ENCODE data around the gene PCNT.

- TF ChIP-seq, protein P1, sequence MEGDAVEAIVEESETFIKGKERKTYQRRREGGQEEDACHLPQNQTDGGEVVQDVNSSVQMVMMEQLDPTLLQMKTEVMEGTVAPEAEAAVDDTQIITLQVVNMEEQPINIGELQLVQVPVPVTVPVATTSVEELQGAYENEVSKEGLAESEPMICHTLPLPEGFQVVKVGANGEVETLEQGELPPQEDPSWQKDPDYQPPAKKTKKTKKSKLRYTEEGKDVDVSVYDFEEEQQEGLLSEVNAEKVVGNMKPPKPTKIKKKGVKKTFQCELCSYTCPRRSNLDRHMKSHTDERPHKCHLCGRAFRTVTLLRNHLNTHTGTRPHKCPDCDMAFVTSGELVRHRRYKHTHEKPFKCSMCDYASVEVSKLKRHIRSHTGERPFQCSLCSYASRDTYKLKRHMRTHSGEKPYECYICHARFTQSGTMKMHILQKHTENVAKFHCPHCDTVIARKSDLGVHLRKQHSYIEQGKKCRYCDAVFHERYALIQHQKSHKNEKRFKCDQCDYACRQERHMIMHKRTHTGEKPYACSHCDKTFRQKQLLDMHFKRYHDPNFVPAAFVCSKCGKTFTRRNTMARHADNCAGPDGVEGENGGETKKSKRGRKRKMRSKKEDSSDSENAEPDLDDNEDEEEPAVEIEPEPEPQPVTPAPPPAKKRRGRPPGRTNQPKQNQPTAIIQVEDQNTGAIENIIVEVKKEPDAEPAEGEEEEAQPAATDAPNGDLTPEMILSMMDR (conservative IDR thresholded peaks at IDR 0.05; ENCODE audit: low read depth, low read length) = no peak
- TF ChIP-seq POLR2A (IDR thresholded peaks at IDR 0.05; ENCODE audit: low read depth, low read length) (no peak), CEBPB (IDR thresholded peaks at IDR 0.05; ENCODE audit: low read depth, low read length) (no peak), SMC3 (IDR thresholded peaks at IDR 0.05; ENCODE audit: low read depth, low read length) (no peak), CHD1 (IDR thresholded peaks at IDR 0.05; ENCODE audit: low read depth, low read length) (no peak), MAFK (IDR thresholded peaks at IDR 0.05; ENCODE audit: low read depth, low read length) (no peak), RAD21 (IDR thresholded peaks at IDR 0.05; ENCODE audit: low read length) (no peak), MAZ (IDR thresholded peaks at IDR 0.05; ENCODE audit: borderline replicate concordance, low read depth, low read length) (no peak), ELK1 (IDR thresholded peaks at IDR 0.05; ENCODE audit: borderline replicate concordance, low read depth, low read length) (no peak), MXI1 (IDR thresholded peaks at IDR 0.05; ENCODE audit: borderline replicate concordance, low read depth, low read length) (no peak), USF2 (IDR thresholded peaks at IDR 0.05; ENCODE audit: low read depth, low read length) (no peak), RFX5 (IDR thresholded peaks at IDR 0.05; ENCODE audit: low read depth, low read length) (no peak)
Measured at GRCh38 chr21:46391773-46392172, 67.8 kb downstream of the PCNT start.
